HL-60 (cell line): ENCODE measurements around the gene MAGEB3.

ENCODE experiments used
- DNase-seq, 2 experiments: peaks; one replicate each; pipeline ENCODE4 v3.0.0-alpha.2; 2010 to 2020; ENCODE audit warnings: low read depth in 1 of 2, low spot score in 1 of 2
- H3K27ac ChIP-seq: fragments of 250-450 bp; sonication (Bioruptor Pico); replicated peaks from 2 replicates; pipeline ENCODE4 v1.5.1; 2020; ENCODE audit warnings: mild to moderate bottlenecking, moderate library complexity
- H3K27me3 ChIP-seq: fragments of 250-450 bp; sonication (Bioruptor Pico); 2 replicates; pipeline ENCODE4 v1.5.1; 2021; ENCODE audit warnings: mild to moderate bottlenecking, moderate library complexity; ENCODE audit not compliant: insufficient read depth, poor library complexity, severe bottlenecking
- H3K4me3 ChIP-seq: replicated peaks from 2 replicates; pipeline ENCODE4 v1.5.1; 2011; ENCODE audit warnings: mild to moderate bottlenecking, control low read depth, low read length; ENCODE audit not compliant: insufficient read depth
- GABPA ChIP-seq: IDR thresholded peaks from 2 replicates; pipeline ENCODE4 v1.6.1; 2012; ENCODE audit warnings: low read depth
- POLR2AphosphoS5 ChIP-seq: IDR thresholded peaks from 2 replicates; pipeline ENCODE4 v1.6.1; 2012; ENCODE audit warnings: low read depth
- REST ChIP-seq: IDR thresholded peaks from 2 replicates; pipeline ENCODE4 v1.6.1; 2012; ENCODE audit warnings: low read depth; ENCODE audit not compliant: insufficient replicate concordance
- SPI1 ChIP-seq: IDR thresholded peaks from 2 replicates; pipeline ENCODE4 v1.6.1; 2012; ENCODE audit warnings: low read depth, mild to moderate bottlenecking, borderline replicate concordance
- TF ChIP-seq, protein P1 (sequence below): IDR thresholded peaks from one replicate; pipeline ENCODE4 v1.5.1; 2011; ENCODE audit warnings: low read length, control low read depth, inconsistent platforms; ENCODE audit not compliant: insufficient read depth

The MAGEB3 gene

GRCh38 chrX:30224536-30224935, 5.9 kb upstream of the MAGEB3 start:
- H3K27ac ChIP-seq: no peak overlapping the region
- H3K4me3 ChIP-seq: no peak overlapping the region
- TF ChIP-seq, protein P1, sequence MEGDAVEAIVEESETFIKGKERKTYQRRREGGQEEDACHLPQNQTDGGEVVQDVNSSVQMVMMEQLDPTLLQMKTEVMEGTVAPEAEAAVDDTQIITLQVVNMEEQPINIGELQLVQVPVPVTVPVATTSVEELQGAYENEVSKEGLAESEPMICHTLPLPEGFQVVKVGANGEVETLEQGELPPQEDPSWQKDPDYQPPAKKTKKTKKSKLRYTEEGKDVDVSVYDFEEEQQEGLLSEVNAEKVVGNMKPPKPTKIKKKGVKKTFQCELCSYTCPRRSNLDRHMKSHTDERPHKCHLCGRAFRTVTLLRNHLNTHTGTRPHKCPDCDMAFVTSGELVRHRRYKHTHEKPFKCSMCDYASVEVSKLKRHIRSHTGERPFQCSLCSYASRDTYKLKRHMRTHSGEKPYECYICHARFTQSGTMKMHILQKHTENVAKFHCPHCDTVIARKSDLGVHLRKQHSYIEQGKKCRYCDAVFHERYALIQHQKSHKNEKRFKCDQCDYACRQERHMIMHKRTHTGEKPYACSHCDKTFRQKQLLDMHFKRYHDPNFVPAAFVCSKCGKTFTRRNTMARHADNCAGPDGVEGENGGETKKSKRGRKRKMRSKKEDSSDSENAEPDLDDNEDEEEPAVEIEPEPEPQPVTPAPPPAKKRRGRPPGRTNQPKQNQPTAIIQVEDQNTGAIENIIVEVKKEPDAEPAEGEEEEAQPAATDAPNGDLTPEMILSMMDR: no peak
- no peak for TF ChIP-seq SPI1
- no peak for TF ChIP-seq GABPA
- TF ChIP-seq POLR2AphosphoS5: no peak
- no peak for TF ChIP-seq REST
- no peak for DNase-seq
- no peaks in the 10 kb centered on the region for H3K27me3 ChIP-seq

- Histone ChIP-seq H3K4me3 (no peak overlapping the region), H3K27me3 (no peaks in the 10 kb centered on the region), H3K27ac (no peak overlapping the region)
- no peak for DNase-seq
- no peak for TF ChIP-seq SPI1
- no peak for TF ChIP-seq POLR2AphosphoS5
- TF ChIP-seq REST: no peak
- no peak for TF ChIP-seq GABPA
- TF ChIP-seq, protein P1: no peak
These were observed 1.9 kb upstream of the MAGEB3 start for GRCh38 chrX:30228526-30228925.

DNA sequence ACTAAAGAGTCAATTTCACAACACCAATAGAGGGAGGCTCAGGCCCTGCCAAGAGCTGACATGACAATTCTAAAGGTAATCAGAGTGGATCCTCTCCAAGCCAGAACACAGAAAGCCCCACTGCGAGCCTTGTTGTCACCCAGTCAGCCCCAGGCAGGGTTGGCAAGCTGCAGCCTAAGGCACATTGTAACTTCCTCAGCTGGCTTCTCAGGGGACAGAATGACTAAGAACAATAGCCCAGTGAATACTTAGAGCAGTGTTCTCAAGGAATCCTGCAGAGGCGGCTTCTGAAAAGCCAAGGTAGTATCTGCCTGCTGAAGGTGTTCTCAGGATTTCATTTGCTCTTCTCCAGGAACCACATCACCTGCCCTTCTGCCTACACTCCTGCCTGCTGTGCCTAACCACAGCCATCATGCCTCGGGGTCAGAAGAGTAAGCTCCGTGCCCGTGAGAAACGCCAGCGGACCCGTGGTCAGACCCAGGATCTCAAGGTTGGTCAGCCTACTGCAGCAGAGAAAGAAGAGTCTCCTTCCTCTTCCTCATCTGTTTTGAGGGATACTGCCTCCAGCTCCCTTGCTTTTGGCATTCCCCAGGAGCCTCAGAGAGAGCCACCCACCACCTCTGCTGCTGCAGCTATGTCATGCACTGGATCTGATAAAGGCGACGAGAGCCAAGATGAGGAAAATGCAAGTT, 11.4 kb downstream of the MAGEB3 start, which contains the start of gene MAGEB4:
Gene MAGEB4, plus strand, starts transcription at position 277 of the 692 bp plus-strand sequence. Its CDS starts 136 bp downstream, at position 413.
- Histone ChIP-seq H3K27ac (no peak within 1 kb of the TSS), H3K4me3 (no peak within 1 kb of the TSS), H3K27me3 (no peaks in the 10 kb centered on the region)
- DNase-seq: no peak
- no peak for TF ChIP-seq REST
- TF ChIP-seq POLR2AphosphoS5: no peak
- no peak for TF ChIP-seq SPI1
- TF ChIP-seq GABPA: no peak
- TF ChIP-seq, protein P1: no peak
